HG02943 (cell line): ENCODE measurements around the gene FAM131A.
"Not testable (repeated sequence)": the region's sequence is repeated elsewhere in the genome, so short reads cannot be mapped to it uniquely, and the experiment has no call there.

Experiments used
- ATAC-seq: cut with Tn5 transposase; IDR thresholded peaks from one replicate; pipeline ENCODE4 v1.9.1; 2021; ENCODE audit warnings: mild to moderate bottlenecking, low read depth, moderate library complexity; ENCODE audit not compliant: unreplicated experiment

Gene FAM131A

GRCh38 chr3:184338511-184338945 is 1.1 kb downstream of the FAM131A start:
- ATAC-seq = no peak

- ATAC-seq = no peak
Measured at GRCh38 chr3:184339001-184339400, 1.6 kb downstream of the FAM131A start.

- ATAC-seq = not testable (repeated sequence)
Measured at GRCh38 chr3:184339451-184340135, 2.2 kb downstream of the FAM131A start.

GRCh38 chr3:184341925-184342324 is 4.5 kb downstream of the FAM131A start:
- no peak for ATAC-seq

- ATAC-seq = no peak
Measured at GRCh38 chr3:184343200-184343876, 5.9 kb downstream of the FAM131A start.

GRCh38 chr3:184344579-184345316 is 7.3 kb downstream of the FAM131A start:
- no peak for ATAC-seq

- no peak for ATAC-seq
Measured at GRCh38 chr3:184345317-184346144, 8.1 kb downstream of the FAM131A start.

GRCh38 chr3:184346480-184347190 is 9.2 kb downstream of the FAM131A start:
- no peak for ATAC-seq

- ATAC-seq = no peak
Measured at GRCh38 chr3:184347321-184348056, 10.1 kb downstream of the FAM131A start.

- no peak for ATAC-seq
Measured at GRCh38 chr3:184348057-184348382, 10.6 kb downstream of the FAM131A start.

- ATAC-seq = no peak
Measured at GRCh38 chr3:184349563-184350470, 12.4 kb downstream of the FAM131A start.

GRCh38 chr3:184350618-184351017 is 13.2 kb downstream of the FAM131A start:
- ATAC-seq = no peak

- ATAC-seq = no peak
Measured at GRCh38 chr3:184351511-184352148, 14.2 kb downstream of the FAM131A start.

- ATAC-seq = no peak
Measured at GRCh38 chr3:184352149-184352785, 14.9 kb downstream of the FAM131A start.

- ATAC-seq = no peak
Measured at GRCh38 chr3:184352897-184353545, 15.6 kb downstream of the FAM131A start.

- ATAC-seq = no peak
Measured at GRCh38 chr3:184353546-184353941, 16.1 kb downstream of the FAM131A start.

- no peak for ATAC-seq
Measured at GRCh38 chr3:184354121-184354728, 16.8 kb downstream of the FAM131A start.
